ENCODE data around the gene MAMSTR.

- no peak for TF ChIP-seq CTCF (IDR thresholded peaks at IDR 0.05; ENCODE audit: low read length)
- TF ChIP-seq EZH2 (IDR thresholded peaks at IDR 0.05; ENCODE audit: borderline replicate concordance, low read length): no peak
These were observed 9.6 kb upstream of the MAMSTR start for GRCh38 chr19:48728911-48729664.
